ENCODE data around the gene PHYKPL. TPM values are rescaled to one million over a fixed set of nuclear protein-coding genes. Genes with fewer than 3 reads are reported as not detected.
A peak's percentile ranks its signal among the peaks of the same experiment; 100 is the strongest.

The PHYKPL gene
- total and polyA plus RNA-seq, 2 of the 13 experiments (the other 11 are each of a cell fraction or from before 2014, with no cell fraction given) = 18.0 to 78.6 TPM

DNA sequence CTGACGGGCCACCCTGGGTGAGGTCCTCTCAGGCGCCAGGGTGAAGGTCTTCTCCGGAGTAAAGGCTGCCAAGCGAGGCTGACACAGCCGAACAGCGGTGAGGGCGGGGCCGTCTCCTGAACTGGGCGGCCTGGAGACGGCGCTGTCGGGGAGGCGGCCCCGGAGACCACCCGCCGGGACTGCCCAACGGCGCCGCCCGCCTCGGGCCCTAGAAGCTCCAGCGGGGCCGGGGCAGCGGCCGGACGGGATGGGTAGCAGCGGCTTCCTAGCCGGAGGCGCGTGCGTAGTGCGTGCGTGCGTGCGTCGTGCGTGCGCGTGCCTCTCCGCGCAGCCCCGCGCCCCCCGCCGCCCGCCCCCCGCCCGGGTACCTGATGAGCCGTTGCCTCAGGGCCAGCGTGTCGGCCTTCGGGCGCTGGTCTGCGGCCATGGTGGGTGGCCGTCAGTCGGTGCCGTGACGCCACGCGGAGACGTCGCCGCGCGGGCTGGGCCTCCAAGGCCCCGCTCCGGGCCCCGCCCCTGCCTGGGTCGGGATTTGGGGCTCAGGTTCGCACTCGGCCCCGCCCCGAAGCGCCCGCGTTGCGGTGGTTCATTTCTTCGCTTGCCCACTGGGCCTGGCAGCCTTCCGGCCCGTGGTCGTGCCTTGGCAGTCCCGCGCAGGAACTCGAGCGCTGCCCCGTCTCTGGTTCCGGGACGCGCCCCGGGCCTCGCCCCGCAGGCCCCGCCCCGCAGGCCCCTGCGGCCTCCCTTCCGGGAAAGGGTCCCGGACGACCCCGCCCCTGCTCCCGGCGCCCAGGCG, at the start of gene PHYKPL (continued):
- TF ChIP-seq, protein P1, sequence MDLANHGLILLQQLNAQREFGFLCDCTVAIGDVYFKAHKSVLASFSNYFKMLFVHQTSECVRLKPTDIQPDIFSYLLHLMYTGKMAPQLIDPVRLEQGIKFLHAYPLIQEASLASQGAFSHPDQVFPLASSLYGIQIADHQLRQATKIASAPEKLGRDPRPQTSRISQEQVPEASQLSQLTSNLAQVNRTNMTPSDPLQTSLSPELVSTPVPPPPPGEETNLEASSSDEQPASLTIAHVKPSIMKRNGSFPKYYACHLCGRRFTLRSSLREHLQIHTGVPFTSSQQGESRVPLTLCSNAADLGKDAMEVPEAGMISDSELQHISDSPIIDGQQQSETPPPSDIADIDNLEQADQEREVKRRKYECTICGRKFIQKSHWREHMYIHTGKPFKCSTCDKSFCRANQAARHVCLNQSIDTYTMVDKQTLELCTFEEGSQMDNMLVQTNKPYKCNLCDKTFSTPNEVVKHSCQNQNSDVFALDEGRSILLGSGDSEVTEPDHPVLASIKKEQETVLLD (CRISPR knock-in tag; IDR thresholded peaks at IDR 0.05; ENCODE audit: low read depth) = peak; percentile 48; the same call in 1 of the 2 replicates
- TF ChIP-seq ELF3 (CRISPR knock-in tag; IDR thresholded peaks at IDR 0.05) = peak; percentile 64
- no peak for TF ChIP-seq ATRX (CRISPR knock-in tag; IDR thresholded peaks at IDR 0.05; ENCODE audit: borderline replicate concordance)
- TF ChIP-seq NCOR1 (IDR thresholded peaks at IDR 0.05; ENCODE audit: borderline replicate concordance, low read length) = no peak
- no peak for TF ChIP-seq ZNF44 (CRISPR knock-in tag; IDR thresholded peaks at IDR 0.05)
- TF ChIP-seq, protein P2, sequence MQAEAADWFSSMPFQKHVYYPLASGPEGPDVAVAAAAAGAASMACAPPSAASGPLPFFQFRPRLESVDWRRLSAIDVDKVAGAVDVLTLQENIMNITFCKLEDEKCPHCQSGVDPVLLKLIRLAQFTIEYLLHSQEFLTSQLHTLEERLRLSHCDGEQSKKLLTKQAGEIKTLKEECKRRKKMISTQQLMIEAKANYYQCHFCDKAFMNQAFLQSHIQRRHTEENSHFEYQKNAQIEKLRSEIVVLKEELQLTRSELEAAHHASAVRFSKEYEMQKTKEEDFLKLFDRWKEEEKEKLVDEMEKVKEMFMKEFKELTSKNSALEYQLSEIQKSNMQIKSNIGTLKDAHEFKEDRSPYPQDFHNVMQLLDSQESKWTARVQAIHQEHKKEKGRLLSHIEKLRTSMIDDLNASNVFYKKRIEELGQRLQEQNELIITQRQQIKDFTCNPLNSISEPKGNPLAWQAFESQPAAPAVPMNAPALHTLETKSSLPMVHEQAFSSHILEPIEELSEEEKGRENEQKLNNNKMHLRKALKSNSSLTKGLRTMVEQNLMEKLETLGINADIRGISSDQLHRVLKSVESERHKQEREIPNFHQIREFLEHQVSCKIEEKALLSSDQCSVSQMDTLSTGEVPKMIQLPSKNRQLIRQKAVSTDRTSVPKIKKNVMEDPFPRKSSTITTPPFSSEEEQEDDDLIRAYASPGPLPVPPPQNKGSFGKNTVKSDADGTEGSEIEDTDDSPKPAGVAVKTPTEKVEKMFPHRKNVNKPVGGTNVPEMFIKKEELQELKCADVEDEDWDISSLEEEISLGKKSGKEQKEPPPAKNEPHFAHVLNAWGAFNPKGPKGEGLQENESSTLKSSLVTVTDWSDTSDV (CRISPR knock-in tag; IDR thresholded peaks at IDR 0.05) = peak; percentile 94
- no peak for TF ChIP-seq KDM1A (CRISPR knock-in tag; IDR thresholded peaks at IDR 0.05)
- peak; percentile 74 for TF ChIP-seq ZNF761 (CRISPR knock-in tag; conservative IDR thresholded peaks at IDR 0.05)
- TF ChIP-seq CEBPB (IDR thresholded peaks at IDR 0.05; ENCODE audit: borderline replicate concordance, low read depth, low read length) = no peak
- TF ChIP-seq HOXA7 (CRISPR knock-in tag; IDR thresholded peaks at IDR 0.05) = peak; percentile 77; the same call in 1 of the 2 replicates
- TF ChIP-seq KAT2B (IDR thresholded peaks at IDR 0.05; ENCODE audit: borderline replicate concordance, low read depth, low read length) = no peak
- no peak for TF ChIP-seq STAG1 (CRISPR knock-in tag; IDR thresholded peaks at IDR 0.05)
- TF ChIP-seq, protein P3, sequence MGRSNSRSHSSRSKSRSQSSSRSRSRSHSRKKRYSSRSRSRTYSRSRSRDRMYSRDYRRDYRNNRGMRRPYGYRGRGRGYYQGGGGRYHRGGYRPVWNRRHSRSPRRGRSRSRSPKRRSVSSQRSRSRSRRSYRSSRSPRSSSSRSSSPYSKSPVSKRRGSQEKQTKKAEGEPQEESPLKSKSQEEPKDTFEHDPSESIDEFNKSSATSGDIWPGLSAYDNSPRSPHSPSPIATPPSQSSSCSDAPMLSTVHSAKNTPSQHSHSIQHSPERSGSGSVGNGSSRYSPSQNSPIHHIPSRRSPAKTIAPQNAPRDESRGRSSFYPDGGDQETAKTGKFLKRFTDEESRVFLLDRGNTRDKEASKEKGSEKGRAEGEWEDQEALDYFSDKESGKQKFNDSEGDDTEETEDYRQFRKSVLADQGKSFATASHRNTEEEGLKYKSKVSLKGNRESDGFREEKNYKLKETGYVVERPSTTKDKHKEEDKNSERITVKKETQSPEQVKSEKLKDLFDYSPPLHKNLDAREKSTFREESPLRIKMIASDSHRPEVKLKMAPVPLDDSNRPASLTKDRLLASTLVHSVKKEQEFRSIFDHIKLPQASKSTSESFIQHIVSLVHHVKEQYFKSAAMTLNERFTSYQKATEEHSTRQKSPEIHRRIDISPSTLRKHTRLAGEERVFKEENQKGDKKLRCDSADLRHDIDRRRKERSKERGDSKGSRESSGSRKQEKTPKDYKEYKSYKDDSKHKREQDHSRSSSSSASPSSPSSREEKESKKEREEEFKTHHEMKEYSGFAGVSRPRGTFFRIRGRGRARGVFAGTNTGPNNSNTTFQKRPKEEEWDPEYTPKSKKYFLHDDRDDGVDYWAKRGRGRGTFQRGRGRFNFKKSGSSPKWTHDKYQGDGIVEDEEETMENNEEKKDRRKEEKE (IDR thresholded peaks at IDR 0.05) = no peak
- TF ChIP-seq NBN (conservative IDR thresholded peaks at IDR 0.05) = no peak
- TF ChIP-seq, protein P4, sequence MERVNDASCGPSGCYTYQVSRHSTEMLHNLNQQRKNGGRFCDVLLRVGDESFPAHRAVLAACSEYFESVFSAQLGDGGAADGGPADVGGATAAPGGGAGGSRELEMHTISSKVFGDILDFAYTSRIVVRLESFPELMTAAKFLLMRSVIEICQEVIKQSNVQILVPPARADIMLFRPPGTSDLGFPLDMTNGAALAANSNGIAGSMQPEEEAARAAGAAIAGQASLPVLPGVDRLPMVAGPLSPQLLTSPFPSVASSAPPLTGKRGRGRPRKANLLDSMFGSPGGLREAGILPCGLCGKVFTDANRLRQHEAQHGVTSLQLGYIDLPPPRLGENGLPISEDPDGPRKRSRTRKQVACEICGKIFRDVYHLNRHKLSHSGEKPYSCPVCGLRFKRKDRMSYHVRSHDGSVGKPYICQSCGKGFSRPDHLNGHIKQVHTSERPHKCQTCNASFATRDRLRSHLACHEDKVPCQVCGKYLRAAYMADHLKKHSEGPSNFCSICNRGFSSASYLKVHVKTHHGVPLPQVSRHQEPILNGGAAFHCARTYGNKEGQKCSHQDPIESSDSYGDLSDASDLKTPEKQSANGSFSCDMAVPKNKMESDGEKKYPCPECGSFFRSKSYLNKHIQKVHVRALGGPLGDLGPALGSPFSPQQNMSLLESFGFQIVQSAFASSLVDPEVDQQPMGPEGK (CRISPR knock-in tag; IDR thresholded peaks at IDR 0.05) = peak; percentile 33; the same call in 1 of the 2 replicates
- TF ChIP-seq, protein P5, sequence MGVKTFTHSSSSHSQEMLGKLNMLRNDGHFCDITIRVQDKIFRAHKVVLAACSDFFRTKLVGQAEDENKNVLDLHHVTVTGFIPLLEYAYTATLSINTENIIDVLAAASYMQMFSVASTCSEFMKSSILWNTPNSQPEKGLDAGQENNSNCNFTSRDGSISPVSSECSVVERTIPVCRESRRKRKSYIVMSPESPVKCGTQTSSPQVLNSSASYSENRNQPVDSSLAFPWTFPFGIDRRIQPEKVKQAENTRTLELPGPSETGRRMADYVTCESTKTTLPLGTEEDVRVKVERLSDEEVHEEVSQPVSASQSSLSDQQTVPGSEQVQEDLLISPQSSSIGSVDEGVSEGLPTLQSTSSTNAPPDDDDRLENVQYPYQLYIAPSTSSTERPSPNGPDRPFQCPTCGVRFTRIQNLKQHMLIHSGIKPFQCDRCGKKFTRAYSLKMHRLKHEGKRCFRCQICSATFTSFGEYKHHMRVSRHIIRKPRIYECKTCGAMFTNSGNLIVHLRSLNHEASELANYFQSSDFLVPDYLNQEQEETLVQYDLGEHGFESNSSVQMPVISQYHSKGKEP (CRISPR knock-in tag; IDR thresholded peaks at IDR 0.05) = no peak
- no peak for TF ChIP-seq ZNF790 (CRISPR knock-in tag; IDR thresholded peaks at IDR 0.05; ENCODE audit: borderline replicate concordance)
